GM12891 (cell line): ENCODE data around the gene CTDP1.
"Not testable (repeated sequence)": the region's sequence is repeated elsewhere in the genome, so short reads cannot be mapped to it uniquely, and the experiment has no call there.

Source experiments
- DNase-seq: peaks from one replicate; pipeline ENCODE4 v3.0.0; 2011; ENCODE audit warnings: low spot score; ENCODE audit not compliant: insufficient read length
- FAIRE-seq: peaks from 2 replicates; lab custom pipeline; 2011; peaks lifted over from hg19 to GRCh38; lab: Jason Lieb, UNC
- PAX5 ChIP-seq: IDR thresholded peaks from 2 replicates; pipeline ENCODE4 v1.6.1; 2011; ENCODE audit warnings: low read length, moderate library complexity, mild to moderate bottlenecking; ENCODE audit not compliant: insufficient read depth, severe bottlenecking
- POLR2A ChIP-seq: IDR thresholded peaks from 2 replicates; pipeline ENCODE4 v1.6.1; 2011; ENCODE audit warnings: low read depth, low read length, control low read depth
- POLR2AphosphoS5 ChIP-seq: IDR thresholded peaks from 2 replicates; pipeline ENCODE4 v1.6.1; 2011; ENCODE audit warnings: low read depth, low read length, control low read depth
- POU2F2 ChIP-seq: IDR thresholded peaks from 2 replicates; pipeline ENCODE4 v1.6.1; 2011; ENCODE audit warnings: low read depth, mild to moderate bottlenecking, control low read depth, low read length, moderate library complexity
- SPI1 ChIP-seq: IDR thresholded peaks from 2 replicates; pipeline ENCODE4 v1.6.1; 2011; ENCODE audit warnings: low read depth, low read length, control low read depth
- TAF1 ChIP-seq: IDR thresholded peaks from 2 replicates; pipeline ENCODE4 v1.6.1; 2011; ENCODE audit warnings: low read depth, low read length, control low read depth

The CTDP1 gene

DNA sequence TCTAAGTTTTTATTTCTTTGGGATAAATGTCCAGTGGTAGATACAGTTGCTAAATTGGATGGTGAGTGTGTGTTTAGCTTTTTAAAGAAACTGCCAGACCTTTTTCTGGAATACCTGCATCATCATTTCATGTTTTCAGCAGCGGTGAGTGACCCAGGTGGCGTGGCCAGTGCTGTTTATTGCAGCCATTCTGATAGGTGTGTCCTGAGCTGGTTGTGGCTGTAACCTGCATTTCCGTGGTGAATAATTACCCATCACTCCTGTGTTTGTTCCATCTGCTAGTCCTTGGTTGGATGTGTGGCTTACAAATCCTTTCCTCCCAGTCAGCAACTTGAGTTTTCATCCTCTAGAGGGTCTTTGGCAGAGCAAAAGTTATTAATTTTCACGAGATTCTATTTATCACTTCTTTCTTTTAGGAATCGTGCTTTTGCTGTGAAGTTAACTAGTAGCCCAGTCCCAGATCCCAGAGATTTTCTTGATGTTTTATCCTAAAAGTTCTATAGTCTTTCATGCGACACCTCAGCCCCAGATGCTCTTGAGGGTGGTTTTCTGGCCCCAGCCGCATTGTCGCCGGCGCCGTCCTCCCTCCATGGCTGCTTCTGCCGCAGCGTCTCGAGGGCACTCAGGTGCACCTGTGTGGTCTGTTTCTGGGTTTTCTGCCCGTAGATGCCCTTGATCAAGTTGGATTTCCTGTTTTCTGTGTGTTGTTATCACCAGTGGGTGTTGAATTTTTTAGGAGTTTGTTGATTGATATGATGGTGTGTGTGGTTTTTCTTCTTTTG lies 44.9 kb downstream of the CTDP1 start:
- no peak for TF ChIP-seq POLR2AphosphoS5
- DNase-seq, result no peak
- FAIRE-seq, result no peak

GRCh38 chr18:79725486-79725885 lies 45.9 kb downstream of the CTDP1 start:
- no peak for DNase-seq
- FAIRE-seq, result no peak

GRCh38 chr18:79726721-79727120 lies 47.1 kb downstream of the CTDP1 start:
- FAIRE-seq, result peak; percentile 74
- no peak for DNase-seq

More at GRCh38 chr18:79725486-79725885, 45.9 kb downstream of the CTDP1 start:
- TF ChIP-seq POU2F2 (no peak), SPI1 (no peak), POLR2A (no peak), POLR2AphosphoS5 (no peak), TAF1 (no peak), PAX5 (no peak)

DNA sequence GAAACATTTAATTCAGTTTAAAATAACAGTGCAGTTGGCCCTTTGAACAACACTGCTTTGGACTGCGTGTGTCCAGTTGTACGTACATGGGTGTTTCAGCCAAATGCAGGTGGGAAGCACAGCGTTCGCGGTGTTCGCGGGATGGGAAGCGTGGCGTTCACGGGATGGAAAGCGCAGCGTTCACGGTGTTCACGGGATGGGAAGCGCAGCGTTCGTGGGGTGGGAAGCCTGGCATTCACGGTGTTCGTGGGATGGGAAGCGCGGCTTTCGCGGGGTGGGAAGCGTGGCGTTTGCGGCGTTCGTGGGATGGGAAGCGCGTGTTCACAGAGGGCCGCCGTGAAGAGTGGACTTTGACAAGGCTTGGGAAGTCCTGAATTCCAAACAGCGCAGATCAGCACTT lies 47.6 kb downstream of the CTDP1 start:
- DNase-seq (no peak), FAIRE-seq (no peak)
- TF ChIP-seq POU2F2 (no peak), TAF1 (no peak), POLR2AphosphoS5 (no peak), POLR2A (no peak), PAX5 (no peak), SPI1 (no peak)

More at GRCh38 chr18:79726721-79727120, 47.1 kb downstream of the CTDP1 start:
- TF ChIP-seq TAF1 (no peak), POLR2AphosphoS5 (no peak), POU2F2 (no peak), POLR2A (no peak), PAX5 (no peak), SPI1 (no peak)

GRCh38 chr18:79728931-79729586 lies 49.5 kb downstream of the CTDP1 start:
- no peak for TF ChIP-seq POLR2A
- TF ChIP-seq PAX5, result no peak
- TF ChIP-seq POU2F2, result no peak
- no peak for TF ChIP-seq POLR2AphosphoS5
- no peak for TF ChIP-seq TAF1
- no peak for TF ChIP-seq SPI1
- DNase-seq, result no peak
- no peak for FAIRE-seq

GRCh38 chr18:79729611-79730010 lies 50.0 kb downstream of the CTDP1 start:
- TF ChIP-seq TAF1 (no peak), POLR2A (no peak), POLR2AphosphoS5 (no peak), POU2F2 (no peak), SPI1 (no peak), PAX5 (no peak)
- FAIRE-seq (no peak), DNase-seq (no peak)

DNA sequence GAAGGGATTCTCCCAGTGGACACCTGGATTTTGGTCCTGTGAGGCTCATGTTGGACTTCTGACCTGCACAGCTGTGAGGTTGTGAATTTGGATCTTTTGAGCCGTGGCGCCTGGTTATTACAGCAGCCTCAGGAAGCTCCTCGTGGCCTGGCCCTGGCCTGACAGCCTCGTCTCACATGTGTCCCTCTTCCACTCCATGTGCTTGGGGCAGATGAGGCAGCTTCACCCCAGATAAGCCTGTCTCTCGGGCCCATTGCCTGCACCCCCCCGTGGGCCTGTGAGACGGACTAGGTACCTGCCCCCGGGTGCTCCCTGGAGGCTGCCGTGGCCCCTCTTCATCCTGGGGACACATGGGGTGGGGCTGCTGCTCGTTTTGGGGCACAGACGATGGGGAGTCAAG lies 51.2 kb downstream of the CTDP1 start:
- DNase-seq (no peak), FAIRE-seq (no peak)
- TF ChIP-seq SPI1 (no peak), POLR2A (no peak), POU2F2 (no peak)

DNA sequence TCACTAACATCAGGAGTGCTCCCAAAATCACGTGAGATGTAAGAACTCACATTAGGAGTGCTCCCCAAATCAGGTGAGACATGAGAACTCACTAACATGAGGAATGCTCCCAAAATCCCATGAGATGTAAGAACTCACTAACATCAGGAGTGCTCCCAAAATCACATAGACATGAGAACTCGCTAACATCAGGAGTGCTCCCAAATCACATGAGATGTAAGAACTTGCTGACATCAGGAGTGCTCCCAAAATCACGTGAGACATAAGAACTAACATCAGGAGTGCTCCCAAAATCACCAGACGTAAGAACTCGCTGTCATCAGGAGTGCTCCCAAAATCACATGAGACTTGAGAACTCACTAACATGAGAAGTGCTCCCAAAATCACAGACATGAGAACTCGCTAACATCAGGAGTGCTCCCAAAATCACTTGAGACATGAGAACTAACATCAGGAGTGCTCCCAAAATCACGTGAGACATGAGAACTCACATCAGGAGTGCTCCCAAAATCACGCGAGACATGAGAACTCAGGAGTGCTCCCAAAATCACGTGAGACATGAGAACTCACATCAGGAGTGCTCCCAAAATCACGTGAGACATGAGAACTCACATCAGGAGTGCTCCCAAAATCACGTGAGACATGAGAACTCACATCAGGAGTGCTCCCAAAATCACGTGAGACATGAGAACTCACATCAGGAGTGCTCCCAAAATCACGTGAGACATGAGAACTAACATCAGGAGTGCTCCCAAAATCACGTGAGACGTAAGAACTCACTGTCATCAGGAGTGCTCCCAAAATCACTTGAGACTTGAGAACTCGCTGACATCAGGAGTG lies 52.5 kb downstream of the CTDP1 start:
- not testable (repeated sequence) for DNase-seq, FAIRE-seq

GRCh38 chr18:79732721-79733025 lies 53.1 kb downstream of the CTDP1 start:
- FAIRE-seq (no peak), DNase-seq (no peak)
- TF ChIP-seq SPI1 (no peak), PAX5 (no peak), POLR2AphosphoS5 (no peak), TAF1 (no peak), POU2F2 (no peak), POLR2A (no peak)
